HCT116 (cell line): Measurements from ENCODE around the gene UXS1. TPM values are rescaled to one million over a fixed set of nuclear protein-coding genes. Genes with fewer than 3 reads are reported as not detected.

Experiments
- ATAC-seq: fragments of 200-7000 bp; cut with Tn5 transposase; 2 replicates; pipeline ENCODE4 v1.9.1; 2020; ENCODE audit warnings: mild to moderate bottlenecking, moderate library complexity
- BruUV-seq: library from RNA; stranded (reverse); fragments of 400-500 nt; replicated peaks from 2 replicates; lab custom pipeline; 2021; lab: Mats Ljungman, UMichigan
- CTCF ChIA-PET: fragments of 300-600 bp; sonication (Branson Sonifier 250); formaldehyde crosslinking; loops from one replicate; lab custom pipeline; 2021; ENCODE audit warnings: antibody characterized with exemption; lab: Charles Lee
- POLR2A ChIA-PET: fragments of 300-600, 350-600 bp; sonication (Branson Sonifier 250); formaldehyde crosslinking; loops from one replicate; lab custom pipeline; 2021; ENCODE audit warnings: antibody characterized with exemption; lab: Charles Lee
- RAD21 ChIA-PET, 2 experiments: fragments of 300-600 bp; sonication (Branson Sonifier 250); formaldehyde crosslinking; loops; one replicate each; lab custom pipeline; 2023; ENCODE audit warnings: low total read pairs in 2 of 2; ENCODE audit not compliant: uncharacterized antibody in 2 of 2, unreplicated experiment in 2 of 2, low non-redundant PET in 1 of 2; lab: Charles Lee
- DNase-seq: peaks from one replicate; pipeline ENCODE4 v3.0.0-alpha.2; 2010; ENCODE audit warnings: low read depth, low spot score
- H2AFZ ChIP-seq: fragments of 200-600 bp; shearing (Covaris generic), sonication (generic); 2 replicates; pipeline ENCODE4 v1.6.1; 2017; ENCODE audit warnings: low read depth, mixed run types, mixed read lengths, antibody characterized with exemption, low read length; ENCODE audit not compliant: poor library complexity, severe bottlenecking
- H3K27ac ChIP-seq: 2 replicates; pipeline ENCODE4 v1.5.1; 2012; ENCODE audit warnings: low read depth, low read length
- H3K27me3 ChIP-seq: fragments of 200-600 bp; sonication (generic); 2 replicates; pipeline ENCODE4 v1.6.1; 2016; ENCODE audit warnings: mixed run types, low read length, mixed read lengths; ENCODE audit not compliant: insufficient read depth
- H3K36me3 ChIP-seq, 2 experiments: fragments of 200-500 bp in 1 of 2; fragments of 200-600 bp in 1 of 2; sonication (Bioruptor generic) in 1 of 2; sonication (generic) in 1 of 2; 2 replicates each; pipeline versions ENCODE4 v1.5.1 to v1.6.1; 2014 to 2016; ENCODE audit warnings: low read length in 2 of 2, inconsistent platforms in 1 of 2, mixed read lengths in 1 of 2, mixed run types in 1 of 2; ENCODE audit not compliant: insufficient read depth in 2 of 2, control insufficient read depth in 1 of 2
- H3K4me1 ChIP-seq, 2 experiments: fragments of 200-600 bp in 1 of 2; sonication (generic) in 1 of 2; 2 replicates each; pipeline versions ENCODE4 v1.5.1 to v1.6.1; 2012 to 2017; ENCODE audit warnings: low read length in 2 of 2, inconsistent platforms in 1 of 2, mild to moderate bottlenecking in 1 of 2, mixed read lengths in 1 of 2, mixed run types in 1 of 2, moderate library complexity in 1 of 2; ENCODE audit not compliant: insufficient read depth in 2 of 2, control insufficient read depth in 1 of 2
- H3K4me2 ChIP-seq: fragments of 200-600 bp; sonication (generic); 2 replicates; pipeline ENCODE4 v1.6.1; 2017; ENCODE audit warnings: mixed run types, low read length, mixed read lengths
- H3K4me3 ChIP-seq, 2 experiments: fragments of 200-600 bp in 1 of 2; sonication (generic) in 1 of 2; replicated peaks in 1 of 2; 2 replicates each; pipeline ENCODE4 v1.5.1; 2011 to 2016; ENCODE audit warnings: low read length in 2 of 2, control low read depth in 1 of 2, low read depth in 1 of 2, mild to moderate bottlenecking in 1 of 2, mixed read lengths in 1 of 2, mixed run types in 1 of 2
- H3K79me2 ChIP-seq: fragments of 200-600 bp; sonication (generic); 2 replicates; pipeline ENCODE4 v1.6.1; 2017; ENCODE audit warnings: mild to moderate bottlenecking, mixed run types, low read length, moderate library complexity, mixed read lengths; ENCODE audit not compliant: insufficient read depth
- H3K9ac ChIP-seq: fragments of 200-600 bp; sonication (generic); 2 replicates; pipeline ENCODE4 v1.6.1; 2016; ENCODE audit warnings: low read length, mixed read lengths
- H3K9me2 ChIP-seq: fragments of 200-600 bp; sonication (generic), shearing (Covaris generic); 2 replicates; pipeline ENCODE4 v1.6.1; 2017; ENCODE audit warnings: mixed run types, mild to moderate bottlenecking, moderate library complexity; ENCODE audit not compliant: insufficient read depth
- H3K9me3 ChIP-seq, 2 experiments: fragments of 200-500 bp in 1 of 2; fragments of 200-600 bp in 1 of 2; sonication (Bioruptor generic) in 1 of 2; sonication (generic) in 1 of 2; 2 replicates each; pipeline ENCODE4 v1.6.1; 2014 to 2017; ENCODE audit warnings: low read length in 2 of 2, mixed read lengths in 2 of 2, inconsistent platforms in 1 of 2, low read depth in 1 of 2, mild to moderate bottlenecking in 1 of 2, mixed run types in 1 of 2, moderate library complexity in 1 of 2; ENCODE audit not compliant: control insufficient read depth in 1 of 2, insufficient read depth in 1 of 2
- H4K20me1 ChIP-seq: fragments of 200-600 bp; sonication (generic), shearing (Covaris generic); 2 replicates; pipeline ENCODE4 v1.6.1; 2017; ENCODE audit warnings: mixed run types, mild to moderate bottlenecking, moderate library complexity; ENCODE audit not compliant: insufficient read depth
- ATF3 ChIP-seq: IDR thresholded peaks from 2 replicates; pipeline ENCODE4 v1.6.1; 2012
- CBX3 ChIP-seq: IDR thresholded peaks from 2 replicates; pipeline ENCODE4 v1.6.1; 2012; ENCODE audit warnings: low read depth
- CEBPB ChIP-seq: IDR thresholded peaks from 2 replicates; pipeline ENCODE4 v1.6.1; 2012; ENCODE audit warnings: low read depth
- EGR1 ChIP-seq: IDR thresholded peaks from 2 replicates; pipeline ENCODE4 v1.6.1; 2012; ENCODE audit warnings: low read depth
- ELF1 ChIP-seq: IDR thresholded peaks from 2 replicates; pipeline ENCODE4 v1.6.1; 2012; ENCODE audit warnings: low read depth, borderline replicate concordance
- EZH2 ChIP-seq: fragments of 200-600 bp; sonication (generic); IDR thresholded peaks from 2 replicates; pipeline ENCODE4 v1.6.1; 2017; ENCODE audit warnings: antibody characterized with exemption, mixed run types
- FOSL1 ChIP-seq: IDR thresholded peaks from 2 replicates; pipeline ENCODE4 v1.6.1; 2012; ENCODE audit warnings: low read depth
- JUND ChIP-seq: IDR thresholded peaks from 2 replicates; pipeline ENCODE4 v1.6.1; 2012
- MAX ChIP-seq: IDR thresholded peaks from 2 replicates; pipeline ENCODE4 v1.6.1; 2012
- POLR2A ChIP-seq: IDR thresholded peaks from 2 replicates; pipeline ENCODE4 v1.7.0; 2011; ENCODE audit warnings: borderline replicate concordance; ENCODE audit not compliant: insufficient read depth, insufficient read length; ENCODE audit errors: extremely low read depth
- POLR2AphosphoS5 ChIP-seq: IDR thresholded peaks from 2 replicates; pipeline ENCODE4 v1.6.1; 2011; ENCODE audit warnings: mild to moderate bottlenecking, low read depth, low read length, moderate library complexity
- RAD21 ChIP-seq: IDR thresholded peaks from 2 replicates; pipeline ENCODE4 v1.6.1; 2012; ENCODE audit warnings: low read depth, mild to moderate bottlenecking
- REST ChIP-seq: IDR thresholded peaks from 2 replicates; pipeline ENCODE4 v1.6.1; 2012; ENCODE audit warnings: low read depth
- SIN3A ChIP-seq: IDR thresholded peaks from 2 replicates; pipeline ENCODE4 v1.6.1; 2012; ENCODE audit warnings: low read depth
- SP1 ChIP-seq: IDR thresholded peaks from 2 replicates; pipeline ENCODE4 v1.6.1; 2012; ENCODE audit warnings: low read depth
- SRF ChIP-seq: IDR thresholded peaks from 2 replicates; pipeline ENCODE4 v1.6.1; 2012; ENCODE audit warnings: low read depth
- YY1 ChIP-seq: IDR thresholded peaks from 2 replicates; pipeline ENCODE4 v1.6.1; 2011; ENCODE audit warnings: low read length, low read depth, moderate library complexity, mild to moderate bottlenecking; ENCODE audit not compliant: insufficient replicate concordance; ENCODE audit errors: extremely low read depth
- ZBTB33 ChIP-seq: IDR thresholded peaks from 2 replicates; pipeline ENCODE4 v1.6.1; 2011; ENCODE audit warnings: mild to moderate bottlenecking, low read length, moderate library complexity; ENCODE audit not compliant: insufficient replicate concordance; ENCODE audit errors: extremely low read depth
- ZFX ChIP-seq: fragments of 450-650 bp; IDR thresholded peaks from 2 replicates; pipeline ENCODE4 v1.6.1; 2017
- ZNF274 ChIP-seq: fragments of 200-500 bp; sonication (Bioruptor generic); IDR thresholded peaks from 2 replicates; pipeline ENCODE4 v1.6.1; 2014; ENCODE audit warnings: mild to moderate bottlenecking, low read depth, low read length, inconsistent platforms
- intact Hi-C: fragments of 100-400 bp; cut with micrococcal nuclease; formaldehyde crosslinking; loops from 2 replicates; pipeline ENCODE4 v1.10.0; 2022
- total RNA-seq: library from RNA; stranded (reverse); gene quantifications from one replicate; pipeline ENCODE4 v1.2.1, GENCODE V29; 2021; ENCODE audit not compliant: unreplicated experiment

The UXS1 gene
- total RNA-seq, 1 experiment from 2014 or later = 45.7 TPM

- Histone ChIP-seq H3K4me1 (peaks cover 1 to 4% of the 10 kb centered on the region in 2 experiments; a peak in 2 of 4 replicates), H3K4me3 (no peak overlapping the region), H3K9me2 (no peaks in the 10 kb centered on the region), H4K20me1 (no peaks in the 10 kb centered on the region), H3K27me3 (no peaks in the 10 kb centered on the region), H3K9ac (no peak overlapping the region), H3K4me2 (no peak overlapping the region), H3K9me3 (no peaks in the 10 kb centered on the region), H2AFZ (no peak overlapping the region), H3K79me2 (peaks cover 2% of the 10 kb centered on the region; the same call in 1 of the 2 replicates), H3K27ac (no peak overlapping the region), H3K36me3 (no peaks in the 10 kb centered on the region; a peak in 1 of 4 replicates)
- POLR2A ChIA-PET = no interaction called here
- DNase-seq (no peak), ATAC-seq (no peak)
- intact Hi-C loops = no loop called here
- no peak for TF ChIP-seq JUND
- no peak for TF ChIP-seq EZH2
- no peak for TF ChIP-seq ELF1
- TF ChIP-seq ZBTB33 = no peak
- TF ChIP-seq CBX3 = no peak
- TF ChIP-seq CEBPB = no peak
- TF ChIP-seq POLR2AphosphoS5 = no peak
- no peak for TF ChIP-seq POLR2A
- no peak for TF ChIP-seq SIN3A
- no peak for TF ChIP-seq RAD21
- TF ChIP-seq ZFX = no peak
- no peak for TF ChIP-seq SRF
- TF ChIP-seq YY1 = no peak
- TF ChIP-seq FOSL1 = no peak
- no peak for TF ChIP-seq MAX
- no peak for TF ChIP-seq SP1
- no peak for TF ChIP-seq ATF3
- TF ChIP-seq ZNF274 = no peak
- no peak for TF ChIP-seq REST
- no peak for TF ChIP-seq EGR1
- BruUV-seq = no TSS peak
- CTCF ChIA-PET = no interaction called here
- RAD21 ChIA-PET = no interaction called here
Measured at GRCh38 chr2:106138543-106139237, 55.4 kb downstream of the UXS1 start.
